ENCODE measurements around the gene ATXN2.

The ATXN2 gene

GRCh38 chr12:111453071-111453989, 145.8 kb downstream of the ATXN2 start:
- H3K36me3 ChIP-seq (ENCODE audit: insufficient read depth, low read length): peaks cover 47% of the 10 kb centered on the region

GRCh38 chr12:111451649-111452129, 147.4 kb downstream of the ATXN2 start:
- Histone ChIP-seq H3K27ac (ENCODE audit: low read depth, low read length, poor library complexity, severe bottlenecking) (no peak overlapping the region), H4K20me1 (ENCODE audit: insufficient read depth, low read length) (no peaks in the 10 kb centered on the region), H3K36me3 (ENCODE audit: insufficient read depth, low read length) (peaks cover 49% of the 10 kb centered on the region)

More at GRCh38 chr12:111453071-111453989, 145.8 kb downstream of the ATXN2 start:
- Histone ChIP-seq H3K4me2 (ENCODE audit: low read length) (no peak overlapping the region), H3K9ac (ENCODE audit: low read length) (no peak overlapping the region), H3K27ac (ENCODE audit: low read depth, low read length, poor library complexity, severe bottlenecking) (no peak overlapping the region), H3K4me3 (ENCODE audit: low read depth, low read length, poor library complexity, severe bottlenecking) (no peak overlapping the region), H3K4me1 (ENCODE audit: insufficient read depth, low read length, severe bottlenecking) (no peaks in the 10 kb centered on the region), H3K79me2 (ENCODE audit: insufficient read depth, low read length) (no peaks in the 10 kb centered on the region), H4K20me1 (ENCODE audit: insufficient read depth, low read length) (no peaks in the 10 kb centered on the region), H3F3A (ENCODE audit: insufficient read depth, low read length) (no peaks in the 10 kb centered on the region), H2AFZ (ENCODE audit: low read length) (no peak overlapping the region), H3K27me3 (ENCODE audit: insufficient read depth, low read length) (no peaks in the 10 kb centered on the region), H3K9me2 (ENCODE audit: low read depth, low read length) (no peaks in the 10 kb centered on the region), H3K9me3 (ENCODE audit: low read length) (no peaks in the 10 kb centered on the region)
- TF ChIP-seq CTCF (IDR thresholded peaks at IDR 0.05; ENCODE audit: low read length) (no peak), EZH2 (IDR thresholded peaks at IDR 0.05; ENCODE audit: borderline replicate concordance, low read length) (no peak)

GRCh38 chr12:111451232-111451631, 147.9 kb downstream of the ATXN2 start:
- no peak overlapping the region for H3K4me2 ChIP-seq (ENCODE audit: low read length)
- no peaks in the 10 kb centered on the region for H3K4me1 ChIP-seq (ENCODE audit: insufficient read depth, low read length, severe bottlenecking)
- H3K9me3 ChIP-seq (ENCODE audit: low read length): no peaks in the 10 kb centered on the region
- no peaks in the 10 kb centered on the region for H3K27me3 ChIP-seq (ENCODE audit: insufficient read depth, low read length)
- no peaks in the 10 kb centered on the region for H3K9me2 ChIP-seq (ENCODE audit: low read depth, low read length)
- TF ChIP-seq CTCF (IDR thresholded peaks at IDR 0.05; ENCODE audit: low read length) (no peak), EZH2 (IDR thresholded peaks at IDR 0.05; ENCODE audit: borderline replicate concordance, low read length) (no peak)
- H3K9ac ChIP-seq (ENCODE audit: low read length): no peak overlapping the region
- H3K79me2 ChIP-seq (ENCODE audit: insufficient read depth, low read length): no peaks in the 10 kb centered on the region
- no peaks in the 10 kb centered on the region for H3F3A ChIP-seq (ENCODE audit: insufficient read depth, low read length)
- H3K4me3 ChIP-seq (ENCODE audit: low read depth, low read length, poor library complexity, severe bottlenecking): no peak overlapping the region
- no peaks in the 10 kb centered on the region for H4K20me1 ChIP-seq (ENCODE audit: insufficient read depth, low read length)
- peaks cover 48% of the 10 kb centered on the region for H3K36me3 ChIP-seq (ENCODE audit: insufficient read depth, low read length)
- no peak overlapping the region for H3K27ac ChIP-seq (ENCODE audit: low read depth, low read length, poor library complexity, severe bottlenecking)
- H2AFZ ChIP-seq (ENCODE audit: low read length): no peak overlapping the region

More at GRCh38 chr12:111451649-111452129, 147.4 kb downstream of the ATXN2 start:
- Histone ChIP-seq H3K4me2 (ENCODE audit: low read length) (no peak overlapping the region), H3K79me2 (ENCODE audit: insufficient read depth, low read length) (no peaks in the 10 kb centered on the region), H3K9ac (ENCODE audit: low read length) (no peak overlapping the region), H3K9me2 (ENCODE audit: low read depth, low read length) (no peaks in the 10 kb centered on the region), H2AFZ (ENCODE audit: low read length) (no peak overlapping the region), H3K4me3 (ENCODE audit: low read depth, low read length, poor library complexity, severe bottlenecking) (no peak overlapping the region), H3K4me1 (ENCODE audit: insufficient read depth, low read length, severe bottlenecking) (no peaks in the 10 kb centered on the region), H3F3A (ENCODE audit: insufficient read depth, low read length) (no peaks in the 10 kb centered on the region), H3K9me3 (ENCODE audit: low read length) (no peaks in the 10 kb centered on the region), H3K27me3 (ENCODE audit: insufficient read depth, low read length) (no peaks in the 10 kb centered on the region)
- TF ChIP-seq CTCF (IDR thresholded peaks at IDR 0.05; ENCODE audit: low read length): peak; percentile 65
- TF ChIP-seq EZH2 (IDR thresholded peaks at IDR 0.05; ENCODE audit: borderline replicate concordance, low read length): no peak
